ENCODE data around the gene TMEM167B. TPM values are rescaled to one million over a fixed set of nuclear protein-coding genes. Genes with fewer than 3 reads are reported as not detected.
"Not testable (repeated sequence)": the region's sequence is repeated elsewhere in the genome, so short reads cannot be mapped to it uniquely, and the experiment has no call there.

TMEM167B gene
- total RNA-seq: 48.2 TPM

- DNase-seq: peak; percentile 88
Measured at GRCh38 chr1:109090196-109091077, at the start of gene TMEM167B. Gene TMEM167B, plus strand, starts transcription at chr1:109090764. Its CDS starts 109 bp downstream, at chr1:109090873.

GRCh38 chr1:109040989-109041620 lies 49.5 kb upstream of the TMEM167B start:
- DNase-seq: no peak

- peak; percentile 95 for DNase-seq
Measured at GRCh38 chr1:109041621-109042468, 48.7 kb upstream of the TMEM167B start, which contains the start of gene WDR47. Gene WDR47, minus strand, starts transcription at chr1:109042102. Its CDS starts 18,590 bp downstream, at chr1:109023512.

- DNase-seq: no peak
Measured at GRCh38 chr1:109045595-109045994, 45.0 kb upstream of the TMEM167B start.

GRCh38 chr1:109046671-109047070 lies 43.9 kb upstream of the TMEM167B start:
- no peak for DNase-seq

- no peak for DNase-seq
Measured at GRCh38 chr1:109047339-109047738, 43.2 kb upstream of the TMEM167B start.

GRCh38 chr1:109048335-109048734 lies 42.2 kb upstream of the TMEM167B start:
- no peak for DNase-seq

GRCh38 chr1:109050228-109050995 lies 40.2 kb upstream of the TMEM167B start:
- no peak for DNase-seq

GRCh38 chr1:109052145-109052544 lies 38.4 kb upstream of the TMEM167B start:
- not testable (repeated sequence) for DNase-seq

- no peak for DNase-seq
Measured at GRCh38 chr1:109056064-109056463, 34.5 kb upstream of the TMEM167B start.

GRCh38 chr1:109059026-109059425 lies 31.5 kb upstream of the TMEM167B start:
- DNase-seq: no peak

- no peak for DNase-seq
Measured at GRCh38 chr1:109060707-109061106, 29.9 kb upstream of the TMEM167B start.

- DNase-seq: no peak
Measured at GRCh38 chr1:109061183-109061582, 29.4 kb upstream of the TMEM167B start.

GRCh38 chr1:109065137-109065536 lies 25.4 kb upstream of the TMEM167B start:
- DNase-seq: no peak

- DNase-seq: no peak
Measured at GRCh38 chr1:109067883-109068282, 22.7 kb upstream of the TMEM167B start.

GRCh38 chr1:109069294-109069693 lies 21.3 kb upstream of the TMEM167B start:
- no peak for DNase-seq

GRCh38 chr1:109075531-109076490 lies 14.8 kb upstream of the TMEM167B start, which contains the start of gene TAF13:
Gene TAF13, minus strand, starts transcription at chr1:109076003. Its CDS starts 56 bp downstream, at chr1:109075947.
- DNase-seq: peak; percentile 94

- DNase-seq: no peak
Measured at GRCh38 chr1:109078317-109078716, 12.2 kb upstream of the TMEM167B start.

- DNase-seq: no peak
Measured at GRCh38 chr1:109079240-109079622, 11.3 kb upstream of the TMEM167B start.

GRCh38 chr1:109080441-109081082 lies 10.0 kb upstream of the TMEM167B start:
- DNase-seq: no peak
